GM19455 (cell line): ENCODE data around the gene C20orf202.
"Not testable (repeated sequence)": the region's sequence is repeated elsewhere in the genome, so short reads cannot be mapped to it uniquely, and the experiment has no call there.

Experiments used
- ATAC-seq: cut with Tn5 transposase; IDR thresholded peaks from one replicate; pipeline ENCODE4 v1.9.1; 2021; ENCODE audit not compliant: unreplicated experiment

The C20orf202 gene

DNA sequence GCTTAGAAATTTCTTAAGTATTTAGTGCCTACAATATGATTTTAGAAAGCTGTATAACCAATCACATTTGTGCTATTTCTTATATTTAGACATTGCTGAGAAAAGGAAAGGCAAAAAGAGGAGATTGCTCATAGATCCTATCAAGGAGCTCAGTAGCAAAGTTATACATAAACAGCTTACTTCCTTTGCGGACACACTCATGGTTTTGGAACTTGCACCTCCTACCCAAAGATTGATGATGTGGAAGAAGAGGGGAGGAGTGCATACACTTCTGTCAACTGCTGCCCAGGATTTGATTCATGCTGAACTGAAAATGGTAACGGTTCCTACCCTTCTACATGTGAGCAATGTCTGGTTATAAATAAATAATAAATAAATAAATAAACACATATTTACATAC, 39.3 kb downstream of the C20orf202 start:
- no peak for ATAC-seq

DNA sequence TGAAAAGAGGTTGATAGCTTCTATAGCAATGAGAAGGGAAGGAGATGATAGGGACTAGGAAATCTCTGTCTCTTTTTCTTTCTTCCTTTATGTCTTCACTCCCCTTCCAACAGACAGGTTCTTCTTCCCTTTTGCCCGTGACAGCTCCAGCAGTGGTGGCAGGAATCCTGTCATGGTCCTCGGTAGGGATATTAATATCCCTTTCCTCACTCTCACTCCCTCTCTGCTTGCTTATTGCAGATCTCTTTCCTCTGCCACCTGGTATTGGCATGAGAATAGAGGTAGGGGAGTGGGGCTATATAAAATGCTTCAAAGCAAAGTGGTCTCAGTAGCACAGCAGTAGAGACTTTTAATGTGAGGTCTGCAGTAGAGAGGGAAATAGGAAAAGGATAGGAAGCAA, 42.3 kb downstream of the C20orf202 start:
- ATAC-seq, result no peak

DNA sequence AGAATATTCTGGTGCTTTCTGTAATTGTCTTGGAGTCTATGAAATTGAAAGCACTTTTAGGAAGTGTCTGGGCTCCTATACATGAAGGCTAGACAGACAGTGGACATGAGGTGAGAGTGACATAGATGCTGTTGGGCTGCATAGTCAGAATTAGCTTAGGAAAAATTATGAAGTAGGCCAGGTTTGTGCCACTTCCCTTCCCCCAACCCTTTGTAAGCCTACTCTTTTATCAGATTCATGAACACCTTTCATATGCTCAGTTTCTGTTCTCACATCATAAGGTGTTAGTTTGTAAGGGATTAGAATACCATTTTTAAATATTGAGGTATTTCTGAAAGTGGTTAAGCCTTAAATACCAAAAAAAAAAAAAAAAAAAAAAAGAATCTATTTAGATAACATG, 44.4 kb downstream of the C20orf202 start:
- no peak for ATAC-seq

DNA sequence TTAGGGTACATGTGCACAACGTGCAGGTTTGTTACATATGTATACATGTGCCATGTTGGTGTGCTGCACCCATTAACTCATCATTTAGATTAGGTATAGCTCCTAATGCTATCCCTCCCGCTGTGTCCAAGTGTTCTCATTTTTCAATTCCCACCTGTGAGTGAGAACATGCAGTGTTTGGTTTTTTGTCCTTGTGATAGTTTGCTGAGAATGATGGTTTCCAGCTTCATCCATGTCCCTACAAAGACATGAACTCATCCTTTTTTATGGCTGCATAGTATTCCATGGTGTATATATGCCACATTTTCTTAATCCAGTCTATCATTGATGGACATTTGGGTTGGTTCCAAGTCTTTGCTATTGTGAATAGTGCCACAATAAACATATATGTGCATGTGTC, 47.0 kb downstream of the C20orf202 start:
- ATAC-seq, result not testable (repeated sequence)

DNA sequence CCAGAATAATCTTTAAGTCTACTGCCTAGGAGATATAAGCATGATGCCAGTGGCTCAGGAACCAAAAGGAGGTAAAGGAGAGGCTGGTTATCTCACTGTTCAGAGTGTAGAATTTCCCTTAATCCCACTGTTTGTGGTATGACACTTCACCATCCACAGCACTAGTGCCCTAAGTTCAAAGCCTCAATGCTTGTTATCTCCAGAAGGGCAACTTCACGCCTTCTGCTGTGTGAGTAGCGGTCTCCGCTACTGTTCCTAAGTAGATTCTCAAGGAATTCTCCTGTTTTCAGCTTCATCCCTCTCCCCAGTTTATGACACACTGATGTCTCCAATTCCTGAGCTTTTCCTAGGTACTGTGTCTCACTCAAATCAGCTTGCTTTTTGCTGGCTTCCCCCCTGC, 49.2 kb downstream of the C20orf202 start:
- ATAC-seq, result no peak

DNA sequence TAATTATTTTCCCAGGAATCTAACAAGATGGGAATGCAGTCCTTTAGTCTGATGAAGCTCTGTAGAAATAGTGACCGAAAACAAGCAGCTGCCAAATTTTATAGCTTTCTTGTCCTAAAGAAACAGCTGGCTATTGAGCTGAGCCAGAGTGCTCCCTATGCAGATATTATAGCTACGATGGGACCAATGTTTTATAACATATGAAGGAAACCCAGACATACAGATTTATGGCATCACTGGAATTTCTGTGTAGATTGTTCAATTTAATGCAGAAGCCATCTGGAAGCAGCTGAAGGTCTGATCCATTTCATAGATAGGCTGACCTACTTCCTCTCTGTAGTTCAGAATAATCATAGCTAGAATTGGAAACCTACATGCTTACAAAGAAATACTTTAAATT, 51.0 kb downstream of the C20orf202 start:
- ATAC-seq, result no peak

DNA sequence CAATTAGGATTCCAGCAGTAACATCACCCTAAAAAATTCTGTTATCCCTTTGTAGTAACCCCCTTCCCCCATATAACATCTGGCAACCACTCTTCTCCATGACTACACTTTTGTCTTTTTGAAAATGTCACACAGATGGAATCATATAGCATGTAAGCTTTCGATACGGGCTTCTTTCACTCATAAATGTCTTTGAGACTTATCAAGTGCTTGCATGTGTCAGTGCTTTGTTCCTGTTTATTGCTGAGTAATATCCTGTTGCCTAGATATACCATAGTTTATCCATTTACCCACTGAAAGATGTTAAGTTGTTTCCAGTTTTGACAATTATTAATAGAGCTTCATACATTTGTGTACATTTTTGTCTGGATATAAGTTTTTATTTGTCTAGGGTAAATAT, 52.4 kb downstream of the C20orf202 start:
- ATAC-seq, result no peak
